Left renal pelvis (tissue), 4 donors: ENCODE measurements around the gene SH3TC1. TPM values are rescaled to one million over a fixed set of nuclear protein-coding genes. Genes with fewer than 3 reads are reported as not detected.

Experiments used
- DNase-seq, 4 donors: peaks; one replicate each; pipeline ENCODE4 v3.0.0-alpha.2; 2013; ENCODE audit warnings: low read depth in 4 of 4, low spot score in 3 of 4
- polyA plus RNA-seq, 4 donors: library from polyadenylated mRNA; unstranded; fragments of 120-200 nt; gene quantifications; one replicate each; pipeline ENCODE4 v1.2.1, GENCODE V29; 2013; ENCODE audit not compliant: insufficient read length in 4 of 4

SH3TC1 gene
- polyA plus RNA-seq, 4 donors, result 5.3 to 28.7 (median 22.9) TPM

GRCh38 chr4:8240211-8241041 lies 41.3 kb downstream of the SH3TC1 start:
- no peak for DNase-seq

DNA sequence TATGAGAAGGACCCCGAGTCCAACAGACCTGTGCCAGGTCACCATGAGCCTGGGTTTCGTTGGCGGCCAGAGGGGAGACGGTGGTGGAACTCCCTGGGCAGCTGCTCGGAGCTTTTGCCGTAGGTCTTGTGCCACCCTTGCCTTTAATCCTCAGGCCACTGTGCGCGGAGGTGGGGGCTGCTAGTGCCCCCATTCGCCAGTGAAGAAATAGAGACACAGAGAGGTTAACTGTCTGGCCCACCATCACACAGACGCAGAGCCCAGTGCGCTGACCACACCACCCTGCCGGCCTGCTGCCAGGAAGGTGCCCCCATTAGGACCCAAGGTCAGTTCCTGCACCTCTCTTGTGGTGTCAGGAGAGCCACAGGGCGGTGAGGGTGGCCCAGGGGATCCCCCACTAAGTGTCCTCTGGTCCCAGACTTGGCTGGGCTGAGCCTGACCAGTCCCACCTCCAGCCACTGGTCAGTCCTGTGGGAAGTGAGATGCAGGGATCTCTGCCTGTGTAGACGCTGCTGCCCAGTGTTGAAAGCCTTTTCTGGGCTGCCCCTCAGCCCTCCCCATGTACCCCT lies 42.2 kb downstream of the SH3TC1 start:
- DNase-seq, result no peak

DNA sequence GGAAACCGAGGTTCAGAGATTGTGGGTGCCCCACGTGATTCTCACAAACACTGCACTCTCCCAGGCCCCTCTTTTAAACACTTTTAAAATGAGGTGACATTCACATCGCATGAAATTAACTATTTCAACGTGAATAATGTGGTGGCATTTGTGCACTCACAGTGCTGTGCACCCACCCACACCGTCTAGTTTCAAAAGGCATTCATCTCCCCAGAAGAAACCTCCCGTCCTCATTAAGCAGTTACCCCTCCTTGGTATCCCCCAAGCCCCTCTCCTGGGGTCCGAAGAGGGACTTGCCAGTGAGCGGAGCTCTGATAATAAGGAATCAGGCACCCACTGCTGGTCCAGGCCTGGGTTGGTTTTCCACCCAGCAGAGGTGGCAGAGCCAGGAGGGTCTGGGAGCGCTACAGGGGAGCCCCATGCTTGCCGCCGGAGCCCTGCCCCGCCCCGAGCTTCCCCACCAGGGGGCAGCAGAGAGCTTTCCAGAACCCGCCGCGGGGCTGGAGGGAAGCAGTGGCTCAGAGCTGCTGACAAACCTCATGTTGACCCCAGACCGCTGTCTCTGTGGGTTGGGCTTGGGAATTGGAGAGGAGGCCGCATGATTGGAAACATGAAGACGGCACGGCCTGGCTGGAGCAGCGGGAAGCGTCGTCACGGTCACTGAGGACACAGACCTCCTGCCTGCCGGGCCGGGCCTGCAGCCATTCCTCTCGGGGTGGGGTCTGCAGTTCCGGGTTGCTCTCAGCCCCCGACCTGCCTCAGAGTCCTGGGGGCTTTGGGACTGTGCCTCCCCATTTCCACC lies 43.0 kb downstream of the SH3TC1 start:
- peak; percentile 80 to 89 (median 87) for DNase-seq

DNA sequence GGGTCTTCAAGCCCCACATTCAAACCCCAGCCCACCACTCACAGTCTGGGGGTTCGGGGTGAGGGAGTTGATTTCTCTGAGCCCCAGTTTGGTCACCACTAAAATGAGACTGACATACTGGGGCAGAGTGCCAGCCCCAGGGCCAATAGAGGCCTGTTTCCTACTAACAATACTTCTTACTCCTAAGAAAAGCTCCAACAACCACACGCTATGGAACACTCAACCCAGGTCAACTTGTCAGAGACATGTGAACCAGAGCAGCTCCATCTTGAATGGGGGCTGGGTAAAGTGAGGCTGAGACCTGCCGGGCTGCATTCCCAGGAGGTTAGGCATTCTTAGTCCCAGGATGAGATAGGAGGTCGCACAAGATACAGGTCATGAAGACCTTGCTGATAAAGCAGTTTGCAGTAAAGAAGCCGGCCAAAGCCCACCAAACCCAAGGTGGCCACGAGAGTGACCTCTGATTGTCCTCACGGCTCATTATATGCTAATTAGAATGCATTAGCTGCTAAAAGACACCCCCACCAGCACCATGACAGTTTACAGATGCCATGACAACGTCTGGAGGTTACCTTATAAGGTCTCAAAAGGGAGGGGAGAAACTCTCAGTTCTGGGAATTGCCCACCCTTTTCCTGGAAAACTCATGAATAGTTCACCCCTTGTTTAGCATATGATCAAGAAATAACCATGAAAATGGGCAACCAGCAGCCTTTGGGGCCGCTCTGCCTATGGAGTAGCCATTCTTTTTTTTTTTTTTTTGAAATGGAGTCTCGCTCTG lies 43.9 kb downstream of the SH3TC1 start:
- no peak for DNase-seq

DNA sequence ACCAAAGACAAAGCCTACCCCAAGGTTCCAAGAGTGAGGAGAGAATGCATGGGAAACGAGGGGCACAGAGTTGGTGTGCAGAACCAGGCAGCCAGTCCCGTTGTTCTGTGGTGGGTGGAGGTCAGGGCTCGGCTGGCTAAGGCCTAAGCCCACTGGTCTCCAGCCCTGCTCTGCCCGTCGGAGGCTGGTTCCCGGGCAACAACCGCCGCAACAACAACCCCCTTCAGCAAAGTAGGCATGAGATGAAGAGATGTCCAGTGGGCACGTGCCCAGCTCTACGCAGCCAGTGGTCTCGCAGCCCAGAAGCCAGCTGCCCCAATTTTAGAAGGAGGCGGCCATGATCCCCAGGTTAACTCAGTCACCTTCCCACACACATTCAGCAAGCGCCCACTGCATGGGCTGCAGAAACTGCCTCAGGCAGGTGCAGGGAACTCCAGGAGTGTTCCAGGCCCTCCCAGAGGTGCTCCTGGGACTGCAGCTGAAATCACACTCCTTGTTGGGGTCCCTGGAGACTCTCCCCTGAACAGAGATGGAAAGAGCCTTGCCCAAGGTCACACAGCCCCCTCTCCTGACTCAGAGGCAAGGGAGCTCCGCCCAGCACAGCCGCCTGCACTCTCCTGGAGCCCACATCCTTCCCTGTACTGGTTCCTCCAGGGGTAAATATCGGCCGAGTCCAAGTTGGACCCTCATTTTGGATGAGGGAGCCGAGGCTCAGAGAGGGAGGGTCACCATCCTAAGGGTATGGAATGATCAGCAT lies 45.1 kb downstream of the SH3TC1 start:
- no peak for DNase-seq

GRCh38 chr4:8244931-8245460 lies 45.9 kb downstream of the SH3TC1 start:
- DNase-seq, result no peak

DNA sequence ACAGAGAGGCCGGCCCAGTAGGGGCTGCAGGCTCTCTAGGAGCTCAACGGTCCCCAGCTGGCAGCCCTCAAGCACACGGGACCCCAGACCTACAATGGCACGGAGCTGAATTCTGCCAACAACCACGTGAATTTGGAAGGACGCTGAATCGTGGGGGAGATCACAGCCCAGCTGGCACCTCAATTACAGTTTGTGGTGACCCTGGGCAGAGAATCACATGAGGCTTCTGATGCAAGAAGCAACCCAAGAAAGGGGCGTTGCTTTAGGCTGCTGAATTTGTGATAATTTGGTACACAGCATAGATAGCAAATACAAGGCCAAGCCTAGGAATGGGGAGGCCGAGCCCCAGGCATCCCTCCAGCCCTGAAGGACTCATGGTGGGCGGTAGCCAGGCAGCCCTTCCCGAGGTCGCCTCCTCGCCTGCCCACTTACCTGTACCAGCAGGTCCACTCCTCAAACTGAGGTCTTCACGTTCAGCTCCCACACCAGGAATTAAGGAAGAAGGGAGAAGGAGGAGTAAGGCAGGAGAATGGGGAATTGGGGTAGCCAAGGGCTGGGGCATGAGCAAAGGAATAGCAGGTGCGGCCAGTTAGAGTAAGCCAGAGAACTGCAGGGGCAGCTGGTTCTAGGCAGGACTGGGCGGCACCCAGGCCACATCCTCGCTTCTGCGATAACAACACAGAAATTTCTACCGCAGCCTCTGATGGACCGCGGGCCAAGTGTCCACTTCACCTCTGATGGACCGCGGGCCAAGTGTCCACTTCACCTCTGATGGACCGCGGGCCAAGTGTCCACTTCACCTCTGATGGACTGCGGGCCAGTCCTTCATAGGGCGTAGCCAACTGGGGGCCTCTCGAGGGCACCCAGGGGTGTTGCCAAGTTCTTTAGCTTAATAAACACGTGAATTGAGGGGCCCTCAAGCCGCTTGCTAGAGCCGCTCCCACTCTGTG lies 47.1 kb downstream of the SH3TC1 start:
- no peak for DNase-seq

DNA sequence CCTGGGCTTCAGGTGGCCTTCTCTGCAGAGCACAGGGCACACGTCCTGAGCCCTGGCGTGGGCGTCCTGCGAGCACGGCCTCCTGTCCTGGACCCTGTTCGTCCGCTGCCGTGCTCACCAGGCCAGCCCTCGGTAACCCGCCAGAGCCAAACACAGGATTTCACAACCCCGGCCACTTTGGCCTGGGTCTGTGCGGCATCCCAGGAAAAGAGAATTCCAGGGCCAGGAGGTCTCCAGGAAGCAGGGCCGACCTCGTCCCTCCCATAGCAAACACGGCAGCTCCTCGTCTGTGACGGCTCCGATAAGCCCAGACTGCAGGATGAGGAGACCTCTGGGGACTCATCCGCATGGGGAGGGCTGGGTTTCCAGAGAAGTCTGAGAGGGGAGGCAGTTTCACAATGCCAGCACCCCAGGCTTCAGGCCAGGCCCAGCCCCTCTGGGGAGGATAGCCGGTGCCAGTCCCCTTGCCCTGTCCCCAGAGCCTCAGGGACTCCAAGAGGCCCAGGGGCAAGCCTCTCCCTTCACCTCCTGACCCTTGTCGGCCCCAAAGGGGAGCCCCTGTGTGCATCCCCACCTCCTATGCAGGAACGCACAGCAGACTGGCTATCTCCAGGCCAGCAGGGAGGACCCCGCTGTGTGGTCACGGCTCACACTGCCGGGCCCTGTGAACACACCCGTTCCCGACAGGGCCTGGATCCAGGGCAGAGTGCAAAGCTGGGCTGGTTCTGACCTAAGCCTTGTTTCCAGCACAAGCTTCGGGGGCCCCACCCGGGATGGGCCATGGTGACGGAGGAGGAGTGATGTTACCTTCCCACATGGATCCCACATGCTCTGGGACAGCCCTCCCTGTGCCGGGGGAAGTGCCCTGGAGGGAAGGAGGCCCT lies 48.2 kb downstream of the SH3TC1 start:
- no peak for DNase-seq

- no peak for DNase-seq
These were observed 49.0 kb downstream of the SH3TC1 start for GRCh38 chr4:8248091-8248490.

DNA sequence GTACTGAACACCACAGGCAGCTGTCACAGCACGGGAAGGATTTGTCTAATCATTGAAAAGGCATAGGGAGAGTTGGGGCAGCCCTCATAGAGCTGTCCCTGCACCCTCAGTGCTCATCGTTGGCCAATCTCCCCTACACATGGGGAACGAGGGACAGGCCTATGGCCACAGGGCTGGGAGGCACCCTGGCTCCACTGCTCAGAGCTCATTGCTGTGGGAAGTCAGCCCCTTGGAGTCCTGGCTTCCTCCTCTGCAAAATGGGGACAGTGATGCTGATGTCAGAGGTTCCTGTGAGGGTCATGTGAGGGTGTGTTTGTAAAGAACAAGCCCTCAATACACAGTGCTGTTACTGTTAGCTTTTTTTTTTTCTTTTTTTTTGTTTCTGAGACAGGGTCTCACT lies 51.1 kb downstream of the SH3TC1 start:
- no peak for DNase-seq

GRCh38 chr4:8250637-8251036 lies 51.5 kb downstream of the SH3TC1 start:
- no peak for DNase-seq

- no peak for DNase-seq
These were observed 52.2 kb downstream of the SH3TC1 start for GRCh38 chr4:8251110-8251883.

DNA sequence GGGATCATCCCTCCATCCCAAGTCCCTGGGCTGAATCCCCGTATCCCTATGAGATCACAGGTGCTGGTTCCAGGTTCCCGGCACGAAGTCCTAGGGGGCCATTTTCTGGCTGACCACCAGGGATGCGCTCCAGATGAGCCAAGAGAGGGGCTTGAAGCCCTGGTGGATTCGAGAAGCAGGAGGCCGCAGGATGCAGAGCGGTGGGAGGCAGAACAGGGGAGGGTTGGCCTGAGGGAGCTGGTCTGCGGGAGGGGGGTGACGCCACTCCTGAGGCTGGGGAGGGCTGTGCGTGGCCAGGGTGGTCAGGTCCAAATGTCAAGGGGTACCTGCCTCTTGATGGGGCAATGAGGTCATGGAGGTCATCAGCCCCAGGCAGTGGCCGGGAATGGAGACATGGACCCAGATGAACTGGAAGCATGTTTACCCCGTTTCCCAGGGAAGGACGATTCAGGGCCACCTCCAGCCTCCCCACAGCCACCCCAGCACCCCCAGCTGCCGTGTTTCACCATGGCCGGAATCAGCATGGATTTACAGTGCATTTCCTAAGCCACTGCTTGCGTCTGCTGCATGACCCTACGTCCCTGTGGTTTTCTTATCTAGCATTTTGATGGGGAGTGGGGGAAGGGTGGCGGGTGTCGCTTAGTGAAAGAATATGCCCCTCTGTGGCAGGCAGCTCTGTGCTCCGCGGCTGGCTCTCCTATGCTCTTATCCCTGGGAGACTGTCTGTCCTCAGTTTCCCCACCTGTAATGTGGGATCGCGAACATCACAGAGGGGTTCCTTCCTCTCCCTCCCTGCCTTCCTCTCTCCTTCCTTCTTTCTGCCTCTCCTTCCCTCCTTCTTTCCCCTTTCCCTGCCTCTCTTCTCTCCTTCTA lies 53.4 kb downstream of the SH3TC1 start:
- no peak for DNase-seq

- DNase-seq, result no peak
These were observed 55.0 kb downstream of the SH3TC1 start for GRCh38 chr4:8254076-8254475.

DNA sequence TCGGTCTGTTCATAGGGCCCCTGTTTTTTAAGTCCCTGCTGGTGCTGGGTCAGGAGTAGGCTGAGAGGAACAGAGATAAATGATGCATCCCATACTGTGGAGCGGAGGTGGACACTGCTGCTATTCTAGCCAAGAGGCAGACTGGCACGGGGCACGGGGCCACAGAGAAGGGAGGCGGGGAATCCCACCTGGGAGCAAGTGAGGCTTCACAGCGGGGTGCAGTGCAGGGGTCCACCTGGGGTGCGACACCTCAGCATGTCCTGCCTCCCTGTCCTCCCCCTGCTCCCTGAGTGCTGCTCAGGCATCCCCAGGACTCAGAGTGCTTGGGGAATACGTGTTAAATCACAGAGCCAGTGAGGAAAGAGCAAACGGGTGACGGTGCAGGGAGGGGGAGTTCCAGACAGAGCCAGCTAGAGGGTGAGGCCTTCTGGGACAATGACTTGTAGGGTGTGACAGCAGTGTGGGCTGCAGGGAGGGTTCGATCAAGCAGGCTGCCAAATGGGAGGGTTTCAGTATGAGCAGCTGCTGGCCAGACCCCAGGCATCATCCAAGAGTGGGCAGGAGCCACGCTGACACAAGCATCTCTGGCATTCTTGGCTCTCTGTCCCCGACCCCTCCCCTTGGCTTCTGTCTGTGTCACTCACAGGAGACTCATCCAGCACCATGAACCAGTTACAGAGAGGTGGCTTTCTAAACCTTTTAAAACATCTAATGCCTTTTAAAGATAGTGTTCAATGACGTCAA lies 56.8 kb downstream of the SH3TC1 start:
- DNase-seq, result no peak
